Fibroblast of villous mesenchyme (primary cell): ENCODE results near the gene PTPN3. TPM values are rescaled to one million over a fixed set of nuclear protein-coding genes. Genes with fewer than 3 reads are reported as not detected.
A peak's percentile ranks its signal among the peaks of the same experiment; 100 is the strongest.
"Not testable (repeated sequence)": the region's sequence is repeated elsewhere in the genome, so short reads cannot be mapped to it uniquely, and the experiment has no call there.

Experiments
- DNase-seq: peaks from one replicate; pipeline ENCODE4 v3.0.0-alpha.2; 2010; ENCODE audit warnings: low read depth
- H3K4me3 ChIP-seq: 2 replicates; pipeline ENCODE4 v1.5.1; 2011; ENCODE audit warnings: low read depth, mild to moderate bottlenecking, low read length
- total RNA-seq: library from RNA; depleted of rRNA; stranded (reverse); fragments of >200 nt; gene quantifications from 2 replicates; pipeline ENCODE4 v1.2.3, GENCODE V29; 2012
- TF ChIP-seq, protein P1 (sequence below): IDR thresholded peaks from 2 replicates; pipeline ENCODE4 v1.5.1; 2012; ENCODE audit warnings: low read depth, mild to moderate bottlenecking, low read length; ENCODE audit not compliant: insufficient read depth

PTPN3 gene
- total RNA-seq, 1 donor: under 0.01 TPM

DNA sequence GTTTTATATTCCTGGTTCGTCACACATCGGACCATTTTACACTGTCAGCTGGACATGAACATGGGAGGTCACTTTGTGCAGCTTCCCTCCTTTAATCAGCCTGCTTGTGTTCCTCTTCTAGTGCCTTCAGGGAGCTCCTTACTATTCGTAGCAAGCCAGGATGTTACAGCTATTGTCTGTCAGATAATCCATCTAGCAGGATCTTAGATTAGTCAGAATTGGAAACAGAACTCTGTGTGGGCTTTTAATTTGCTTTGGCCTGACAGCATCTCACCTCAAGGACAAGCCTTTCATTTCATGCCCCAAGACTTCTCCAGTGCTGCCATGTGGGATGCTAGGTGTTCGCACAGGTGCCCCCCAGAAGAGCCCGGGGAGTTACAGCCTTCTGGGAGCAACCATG lies 147.1 kb downstream of the PTPN3 start:
- no peak for DNase-seq
- no peak overlapping the region for H3K4me3 ChIP-seq
- TF ChIP-seq, protein P1, sequence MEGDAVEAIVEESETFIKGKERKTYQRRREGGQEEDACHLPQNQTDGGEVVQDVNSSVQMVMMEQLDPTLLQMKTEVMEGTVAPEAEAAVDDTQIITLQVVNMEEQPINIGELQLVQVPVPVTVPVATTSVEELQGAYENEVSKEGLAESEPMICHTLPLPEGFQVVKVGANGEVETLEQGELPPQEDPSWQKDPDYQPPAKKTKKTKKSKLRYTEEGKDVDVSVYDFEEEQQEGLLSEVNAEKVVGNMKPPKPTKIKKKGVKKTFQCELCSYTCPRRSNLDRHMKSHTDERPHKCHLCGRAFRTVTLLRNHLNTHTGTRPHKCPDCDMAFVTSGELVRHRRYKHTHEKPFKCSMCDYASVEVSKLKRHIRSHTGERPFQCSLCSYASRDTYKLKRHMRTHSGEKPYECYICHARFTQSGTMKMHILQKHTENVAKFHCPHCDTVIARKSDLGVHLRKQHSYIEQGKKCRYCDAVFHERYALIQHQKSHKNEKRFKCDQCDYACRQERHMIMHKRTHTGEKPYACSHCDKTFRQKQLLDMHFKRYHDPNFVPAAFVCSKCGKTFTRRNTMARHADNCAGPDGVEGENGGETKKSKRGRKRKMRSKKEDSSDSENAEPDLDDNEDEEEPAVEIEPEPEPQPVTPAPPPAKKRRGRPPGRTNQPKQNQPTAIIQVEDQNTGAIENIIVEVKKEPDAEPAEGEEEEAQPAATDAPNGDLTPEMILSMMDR: no peak

- DNase-seq: peak; percentile 55
- H3K4me3 ChIP-seq: no peak overlapping the region
- TF ChIP-seq, protein P1: no peak
These were observed 148.7 kb downstream of the PTPN3 start for GRCh38 chr9:109349421-109349846.

GRCh38 chr9:109346904-109347303 lies 151.2 kb downstream of the PTPN3 start:
- TF ChIP-seq, protein P1: no peak
- no peak for DNase-seq
- no peak overlapping the region for H3K4me3 ChIP-seq

GRCh38 chr9:109344866-109345265 lies 153.2 kb downstream of the PTPN3 start:
- TF ChIP-seq, protein P1: no peak
- H3K4me3 ChIP-seq: no peak overlapping the region
- no peak for DNase-seq

- TF ChIP-seq, protein P1: no peak
- no peak for DNase-seq
- no peak overlapping the region for H3K4me3 ChIP-seq
These were observed 155.2 kb downstream of the PTPN3 start for GRCh38 chr9:109342878-109343277.

- no peak for DNase-seq
- H3K4me3 ChIP-seq: no peak overlapping the region
- TF ChIP-seq, protein P1: no peak
These were observed 156.5 kb downstream of the PTPN3 start for GRCh38 chr9:109341561-109341960.

DNA sequence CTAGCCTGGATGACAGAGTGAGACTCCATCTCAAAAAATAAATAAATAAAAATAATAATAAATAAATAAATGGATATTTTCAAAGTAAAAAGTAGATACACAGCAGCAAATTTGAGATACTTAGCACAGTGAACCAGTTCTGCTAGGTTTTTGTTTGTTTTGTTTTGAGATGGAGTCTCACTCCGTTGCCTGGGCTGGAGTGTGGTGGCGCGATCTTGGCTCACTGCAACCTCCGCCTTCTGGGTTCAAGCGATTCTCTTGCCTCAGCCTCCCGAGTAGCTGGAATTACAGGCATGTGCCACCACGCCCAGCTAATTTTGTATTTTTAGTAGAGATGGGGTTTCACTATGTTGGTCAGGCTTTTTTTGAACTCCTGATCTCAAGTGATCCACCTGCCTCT lies 157.1 kb downstream of the PTPN3 start:
- DNase-seq, H3K4me3 ChIP-seq: not testable (repeated sequence)
